OCI-LY3 (cell line): Measurements from ENCODE around the gene MACROD2.

Experiments
- H2AFZ ChIP-seq: fragments of 200-600, 300-600 bp; shearing (Covaris generic); 2 replicates; pipeline ENCODE4 v1.6.0; 2014; ENCODE audit warnings: antibody characterized with exemption, low read depth, low read length
- H3K27ac ChIP-seq: fragments of 200-600, 300-600 bp; sonication (generic); 2 replicates; pipeline ENCODE4 v1.5.1; 2014; ENCODE audit warnings: mild to moderate bottlenecking, low read length, moderate library complexity, mixed read lengths
- H3K27me3 ChIP-seq: fragments of 200-600, 300-600 bp; sonication (generic); 2 replicates; pipeline ENCODE4 v1.6.1; 2014; ENCODE audit warnings: low read depth, low read length, mixed read lengths
- H3K36me3 ChIP-seq: fragments of 200-600, 300-600 bp; sonication (generic); replicated peaks from 2 replicates; pipeline ENCODE3; 2014; ENCODE audit warnings: low read depth, low read length, mixed read lengths
- H3K4me1 ChIP-seq: fragments of 300-600, 200-600 bp; sonication (generic); 2 replicates; pipeline ENCODE4 v1.6.1; 2014; ENCODE audit warnings: low read length, mixed read lengths
- H3K4me2 ChIP-seq: fragments of 200-600, 300-600 bp; sonication (generic); 2 replicates; pipeline ENCODE4 v1.6.1; 2014; ENCODE audit warnings: low read length, mixed read lengths
- H3K4me3 ChIP-seq: fragments of 300-600, 200-600 bp; sonication (generic); 2 replicates; pipeline ENCODE4 v1.5.1; 2014; ENCODE audit warnings: antibody characterized with exemption, mild to moderate bottlenecking, low read length, moderate library complexity
- H3K79me2 ChIP-seq: fragments of 300-600, 200-600 bp; shearing (Covaris generic); 2 replicates; pipeline ENCODE4 v1.6.1; 2014; ENCODE audit warnings: mild to moderate bottlenecking, low read length, mixed read lengths
- H3K9ac ChIP-seq: fragments of 300-600, 200-600 bp; shearing (Covaris generic); 2 replicates; pipeline ENCODE4 v1.6.0; 2014; ENCODE audit warnings: mild to moderate bottlenecking, low read length, moderate library complexity
- H3K9me3 ChIP-seq: fragments of 200-600, 300-600 bp; shearing (Covaris generic); 2 replicates; pipeline ENCODE4 v1.6.1; 2014; ENCODE audit warnings: low read length, mixed read lengths; ENCODE audit not compliant: insufficient read depth
- H4K20me1 ChIP-seq: fragments of 200-600, 300-600 bp; sonication (generic); 2 replicates; pipeline ENCODE4 v1.6.1; 2016; ENCODE audit warnings: low read length, mixed read lengths; ENCODE audit not compliant: insufficient read depth
- CTCF ChIP-seq: fragments of 200-600, 300-600 bp; sonication (generic); IDR thresholded peaks from 2 replicates; pipeline ENCODE4 v1.5.1; 2014; ENCODE audit warnings: antibody characterized with exemption, low read length, low read depth
- EZH2phosphoT487 ChIP-seq: fragments of 200-600 bp; shearing (Covaris generic); IDR thresholded peaks from 2 replicates; pipeline ENCODE4 v1.6.1; 2018; ENCODE audit warnings: antibody characterized with exemption, mixed run types, low read depth

MACROD2 gene

GRCh38 chr20:14064921-14065320 is 69.6 kb downstream of the MACROD2 start:
- no peaks in the 10 kb centered on the region for H3K36me3 ChIP-seq
- H3K4me1 ChIP-seq, result no peaks in the 10 kb centered on the region
- H3K79me2 ChIP-seq, result no peaks in the 10 kb centered on the region
- no peak overlapping the region for H3K27ac ChIP-seq
- no peak overlapping the region for H3K4me3 ChIP-seq
- no peaks in the 10 kb centered on the region for H4K20me1 ChIP-seq
- peaks cover 39% of the 10 kb centered on the region for H3K27me3 ChIP-seq
- no peak overlapping the region for H2AFZ ChIP-seq
- no peaks in the 10 kb centered on the region for H3K9me3 ChIP-seq
- no peak overlapping the region for H3K9ac ChIP-seq
- H3K4me2 ChIP-seq, result no peak overlapping the region
- TF ChIP-seq CTCF (no peak), EZH2phosphoT487 (no peak)

- H3K4me1 ChIP-seq, result no peaks in the 10 kb centered on the region
- H2AFZ ChIP-seq, result no peak overlapping the region
- no peaks in the 10 kb centered on the region for H4K20me1 ChIP-seq
- no peak overlapping the region for H3K4me3 ChIP-seq
- no peak overlapping the region for H3K27ac ChIP-seq
- H3K36me3 ChIP-seq, result no peaks in the 10 kb centered on the region
- no peaks in the 10 kb centered on the region for H3K9me3 ChIP-seq
- H3K9ac ChIP-seq, result no peak overlapping the region
- no peaks in the 10 kb centered on the region for H3K79me2 ChIP-seq
- H3K4me2 ChIP-seq, result no peak overlapping the region
- no peak for TF ChIP-seq EZH2phosphoT487
- peaks cover 31% of the 10 kb centered on the region for H3K27me3 ChIP-seq
These were observed 70.5 kb downstream of the MACROD2 start for GRCh38 chr20:14065774-14066173.

GRCh38 chr20:14067603-14068002 is 72.3 kb downstream of the MACROD2 start:
- Histone ChIP-seq H3K27ac (no peak overlapping the region), H3K4me3 (no peak overlapping the region)
- no peak for TF ChIP-seq CTCF
- no peak for TF ChIP-seq EZH2phosphoT487

GRCh38 chr20:14069796-14070195 is 74.5 kb downstream of the MACROD2 start:
- Histone ChIP-seq H3K27me3 (peaks cover 23% of the 10 kb centered on the region), H3K79me2 (no peaks in the 10 kb centered on the region), H3K4me3 (no peak overlapping the region), H3K36me3 (no peaks in the 10 kb centered on the region), H3K9ac (no peak overlapping the region), H3K4me2 (no peak overlapping the region), H2AFZ (no peak overlapping the region), H3K4me1 (no peaks in the 10 kb centered on the region), H3K9me3 (no peaks in the 10 kb centered on the region), H4K20me1 (no peaks in the 10 kb centered on the region), H3K27ac (no peak overlapping the region)
- TF ChIP-seq CTCF, result no peak
- no peak for TF ChIP-seq EZH2phosphoT487

More at GRCh38 chr20:14067603-14068002, 72.3 kb downstream of the MACROD2 start:
- Histone ChIP-seq H2AFZ (no peak overlapping the region), H3K4me2 (no peak overlapping the region), H3K36me3 (no peaks in the 10 kb centered on the region), H3K27me3 (peaks cover 15% of the 10 kb centered on the region), H3K4me1 (no peaks in the 10 kb centered on the region), H3K9ac (no peak overlapping the region), H3K9me3 (no peaks in the 10 kb centered on the region), H3K79me2 (no peaks in the 10 kb centered on the region), H4K20me1 (no peaks in the 10 kb centered on the region)

GRCh38 chr20:14093652-14094051 is 98.3 kb downstream of the MACROD2 start:
- TF ChIP-seq CTCF (no peak), EZH2phosphoT487 (no peak)
- Histone ChIP-seq H3K27ac (no peak overlapping the region), H3K9me3 (no peaks in the 10 kb centered on the region)

More at GRCh38 chr20:14093652-14094051, 98.3 kb downstream of the MACROD2 start:
- Histone ChIP-seq H3K79me2 (no peaks in the 10 kb centered on the region), H3K4me3 (no peak overlapping the region), H2AFZ (no peak overlapping the region), H3K36me3 (no peaks in the 10 kb centered on the region), H3K4me2 (no peak overlapping the region), H3K9ac (no peak overlapping the region), H4K20me1 (no peaks in the 10 kb centered on the region), H3K27me3 (no peaks in the 10 kb centered on the region), H3K4me1 (peaks cover 10% of the 10 kb centered on the region)
